Effector memory CD4-positive, alpha-beta T cell (primary cell): ENCODE results near the gene KCNJ11.

Experiments
- DNase-seq, 3 donors: peaks; one replicate each; pipeline ENCODE4 v3.0.0-alpha.2; 2020
- H3K27ac ChIP-seq: 2 replicates; pipeline ENCODE4 v1.7.0; 2013; ENCODE audit warnings: mild to moderate bottlenecking, low read length, moderate library complexity; ENCODE audit not compliant: insufficient read depth, poor library complexity, severe bottlenecking
- H3K27me3 ChIP-seq: replicated peaks from 2 replicates; pipeline ENCODE4 v1.7.0; 2013; ENCODE audit warnings: mild to moderate bottlenecking, low read length; ENCODE audit not compliant: insufficient read depth, control insufficient read depth, poor library complexity, severe bottlenecking
- H3K36me3 ChIP-seq: 2 replicates; pipeline ENCODE4 v1.7.0; 2013; ENCODE audit warnings: mild to moderate bottlenecking, low read length, moderate library complexity; ENCODE audit not compliant: control insufficient read depth, insufficient read depth
- H3K4me1 ChIP-seq: 2 replicates; pipeline ENCODE4 v1.7.0; 2013; ENCODE audit warnings: low read length, mild to moderate bottlenecking; ENCODE audit not compliant: control insufficient read depth, insufficient read depth, poor library complexity, severe bottlenecking
- H3K4me3 ChIP-seq: 2 replicates; pipeline ENCODE4 v1.7.0; 2013; ENCODE audit warnings: low read length, low read depth, mild to moderate bottlenecking; ENCODE audit not compliant: insufficient read depth, poor library complexity, severe bottlenecking
- H3K9me3 ChIP-seq: 2 replicates; pipeline ENCODE4 v1.7.0; 2013; ENCODE audit warnings: mild to moderate bottlenecking, low read length, moderate library complexity; ENCODE audit not compliant: control insufficient read depth

KCNJ11 gene

DNA sequence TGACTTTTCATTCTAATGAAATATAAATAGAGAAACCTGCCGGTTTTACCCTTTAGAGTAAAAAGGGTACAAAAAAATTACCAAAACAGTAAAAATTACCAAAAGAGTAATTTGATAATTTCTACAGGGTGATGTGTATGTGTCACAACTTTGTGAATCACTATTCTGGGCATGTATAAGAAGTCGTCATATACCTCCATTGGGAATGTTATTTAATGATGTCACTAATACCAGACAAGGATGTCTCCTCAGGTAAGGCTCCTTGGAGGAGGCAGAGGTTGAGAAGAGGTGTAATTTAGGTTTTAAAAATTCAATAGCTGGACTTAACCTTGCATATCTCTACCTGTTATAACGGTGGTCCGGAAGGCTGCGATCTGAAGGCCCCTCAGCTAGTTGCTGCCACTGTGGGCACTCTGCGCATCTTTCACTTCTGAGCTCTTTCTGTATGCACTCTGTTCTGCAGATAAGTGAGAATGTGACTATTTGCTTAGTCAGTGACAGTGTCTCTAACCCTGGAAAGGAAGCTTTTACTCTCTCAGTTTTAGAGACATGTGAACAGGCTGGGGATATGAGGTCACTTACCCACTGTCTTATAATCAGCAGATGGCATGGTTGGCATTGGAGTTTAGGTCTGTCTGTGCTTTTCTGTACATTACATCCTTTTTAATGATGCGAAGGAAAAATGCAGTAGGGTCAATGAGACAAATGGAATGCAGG is 37.8 kb downstream of the KCNJ11 start:
- DNase-seq = no peak

DNA sequence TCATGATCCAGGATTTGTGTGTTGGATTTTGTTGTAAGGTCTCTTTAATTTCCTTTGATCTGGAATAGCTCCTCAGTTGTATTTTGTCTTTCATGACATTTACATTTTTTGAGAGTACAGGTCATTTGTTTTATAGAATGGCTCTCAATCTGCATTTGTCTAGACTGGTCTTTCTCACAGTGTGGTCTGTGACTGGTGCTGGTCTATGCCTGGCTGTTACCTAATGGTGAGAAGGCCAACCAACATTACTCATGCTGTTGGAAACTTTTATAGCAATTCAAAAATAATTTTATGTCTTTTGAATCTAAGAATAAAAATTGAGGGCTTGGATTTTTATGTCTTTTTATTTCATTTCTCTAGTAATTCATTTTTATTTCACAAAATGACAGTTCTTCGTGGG is 40.8 kb downstream of the KCNJ11 start:
- no peak for DNase-seq
- Histone ChIP-seq H3K27me3 (no peaks in the 10 kb centered on the region), H3K9me3 (no peaks in the 10 kb centered on the region), H3K27ac (no peak overlapping the region), H3K4me3 (no peak overlapping the region), H3K4me1 (peaks cover 10% of the 10 kb centered on the region), H3K36me3 (no peaks in the 10 kb centered on the region)

More for the DNA sequence above, 37.8 kb downstream of the KCNJ11 start:
- no peaks in the 10 kb centered on the region for H3K36me3 ChIP-seq
- peaks cover 28% of the 10 kb centered on the region for H3K4me1 ChIP-seq
- H3K4me3 ChIP-seq = no peak overlapping the region
- no peaks in the 10 kb centered on the region for H3K27me3 ChIP-seq
- no peaks in the 10 kb centered on the region for H3K9me3 ChIP-seq
- H3K27ac ChIP-seq = no peak overlapping the region

DNA sequence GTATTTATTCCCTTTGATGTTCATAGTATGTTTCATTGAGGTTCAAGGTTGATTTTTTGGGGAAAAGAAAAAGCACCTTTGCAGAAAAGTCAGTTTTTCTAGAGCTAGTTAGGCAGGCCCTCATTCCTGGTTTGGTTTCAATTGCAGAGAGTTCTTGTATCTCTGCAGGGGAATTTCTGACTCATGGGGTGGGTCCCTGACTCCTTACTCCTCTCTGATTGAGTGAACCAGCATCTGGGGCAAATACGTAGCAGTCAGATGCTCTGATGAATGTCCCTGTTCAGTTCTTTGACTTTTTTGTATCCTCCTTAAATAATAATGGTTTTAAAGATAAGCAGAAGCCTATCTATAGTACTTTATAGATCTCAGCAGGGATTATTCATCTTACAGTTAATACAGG is 44.6 kb downstream of the KCNJ11 start:
- H3K27ac ChIP-seq = no peak overlapping the region

DNA sequence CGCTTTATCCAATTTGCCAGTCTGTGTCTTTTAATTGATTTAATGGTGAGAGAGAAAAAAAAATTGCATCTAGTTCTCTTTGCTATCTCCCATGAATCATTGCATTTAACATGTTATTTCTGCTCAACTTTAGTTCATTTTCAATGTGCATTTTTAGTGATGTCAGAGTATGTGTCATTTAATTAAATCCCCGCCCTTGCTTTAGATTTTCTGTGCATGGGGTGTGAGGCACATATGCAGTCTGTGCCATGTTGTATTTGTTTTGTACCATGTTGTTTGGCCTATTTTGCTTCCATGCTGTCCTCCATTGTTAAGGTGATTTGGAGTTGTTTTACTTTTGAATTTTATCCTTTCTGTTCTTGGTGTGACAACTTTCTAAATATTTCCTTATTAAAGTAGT is 45.2 kb downstream of the KCNJ11 start:
- Histone ChIP-seq H3K36me3 (no peaks in the 10 kb centered on the region), H3K4me3 (no peak overlapping the region), H3K27ac (no peak overlapping the region), H3K9me3 (no peaks in the 10 kb centered on the region), H3K27me3 (no peaks in the 10 kb centered on the region), H3K4me1 (no peaks in the 10 kb centered on the region)
- DNase-seq = no peak

More for the DNA sequence above, 44.6 kb downstream of the KCNJ11 start:
- no peak for DNase-seq
- Histone ChIP-seq H3K36me3 (no peaks in the 10 kb centered on the region), H3K27me3 (no peaks in the 10 kb centered on the region), H3K4me1 (no peaks in the 10 kb centered on the region), H3K4me3 (no peak overlapping the region), H3K9me3 (no peaks in the 10 kb centered on the region)
